K562 (cell line): ENCODE measurements around the gene CYB5R3.
A peak's percentile ranks its signal among the peaks of the same experiment; 100 is the strongest.

ENCODE experiments used
- CBFB ChIP-seq: sonication (generic); formaldehyde crosslinking; IDR thresholded peaks from 2 replicates; pipeline ENCODE4 v1.4.0; 2020; ENCODE audit warnings: mild to moderate bottlenecking, missing genetic modification reagents
- FOXP1 ChIP-seq: sonication (generic); formaldehyde crosslinking; IDR thresholded peaks from 2 replicates; pipeline ENCODE4 v1.8.0; 2022; ENCODE audit warnings: mild to moderate bottlenecking, missing genetic modification reagents
- NBN ChIP-seq: fragments of 450-650 bp; IDR thresholded peaks from 2 replicates; pipeline ENCODE4 v1.6.1; 2016; ENCODE audit warnings: low read depth, mild to moderate bottlenecking
- POLR2A ChIP-seq: fragments of 450-650 bp; conservative IDR thresholded peaks from 2 replicates; pipeline ENCODE4 v1.6.1; 2016
- POLR2AphosphoS5 ChIP-seq: IDR thresholded peaks from 2 replicates; pipeline ENCODE4 v1.6.1; 2011; ENCODE audit warnings: mild to moderate bottlenecking, low read depth, low read length, moderate library complexity; ENCODE audit not compliant: control insufficient read depth, insufficient read depth
- PURB ChIP-seq: sonication (generic); formaldehyde crosslinking; IDR thresholded peaks from 2 replicates; pipeline ENCODE4 v1.9.0; 2021; ENCODE audit warnings: low read depth, mild to moderate bottlenecking, missing genetic modification reagents
- SETDB1 ChIP-seq: IDR thresholded peaks from one replicate; pipeline ENCODE4 v1.6.1; 2012; ENCODE audit warnings: low read length, control low read depth, inconsistent platforms
- SIN3A ChIP-seq, 2 experiments: fragments of 150-350 bp in 1 of 2; IDR thresholded peaks; 2 replicates each; pipeline ENCODE4 v1.6.1; 2011 to 2016; ENCODE audit warnings: borderline replicate concordance in 2 of 2, low read depth in 2 of 2, low read length in 2 of 2, mild to moderate bottlenecking in 2 of 2, moderate library complexity in 2 of 2; ENCODE audit not compliant: control insufficient read depth in 1 of 2
- ZNF75A ChIP-seq: fragments of 450-650 bp; formaldehyde crosslinking; IDR thresholded peaks from 2 replicates; pipeline ENCODE4 v1.4.0; 2020; ENCODE audit warnings: mild to moderate bottlenecking
- ZNF79 ChIP-seq: fragments of 250-450 bp; sonication (Bioruptor Pico); IDR thresholded peaks from 2 replicates; pipeline ENCODE4 v1.4.0; 2020; ENCODE audit warnings: low read depth, mild to moderate bottlenecking, moderate library complexity
- TF ChIP-seq, protein P1 (sequence below), 2 experiments: IDR thresholded peaks; 2 replicates each; pipeline ENCODE4 v1.6.1; 2011; ENCODE audit warnings: borderline replicate concordance in 1 of 2, control low read depth in 1 of 2, low read depth in 1 of 2, low read length in 1 of 2, mild to moderate bottlenecking in 1 of 2, mixed read lengths in 1 of 2, moderate library complexity in 1 of 2; ENCODE audit not compliant: insufficient read depth in 1 of 2, insufficient read length in 1 of 2, poor library complexity in 1 of 2, severe bottlenecking in 1 of 2; ENCODE audit errors: extremely low read depth in 1 of 2
- TF ChIP-seq, protein P2 (sequence below): fragments of 250-450 bp; sonication (Bioruptor Pico); IDR thresholded peaks from 2 replicates; pipeline ENCODE4 v1.8.0; 2021; ENCODE audit warnings: mild to moderate bottlenecking, moderate library complexity
- TF ChIP-seq, protein P3 (sequence below), 2 experiments: fragments of 450-650 bp; formaldehyde crosslinking in 1 of 2; IDR thresholded peaks; 2 replicates each; pipeline versions ENCODE4 v1.4.0 to v1.6.1; 2014 to 2020; ENCODE audit warnings: mild to moderate bottlenecking in 2 of 2, borderline replicate concordance in 1 of 2, low read depth in 1 of 2

DNA sequence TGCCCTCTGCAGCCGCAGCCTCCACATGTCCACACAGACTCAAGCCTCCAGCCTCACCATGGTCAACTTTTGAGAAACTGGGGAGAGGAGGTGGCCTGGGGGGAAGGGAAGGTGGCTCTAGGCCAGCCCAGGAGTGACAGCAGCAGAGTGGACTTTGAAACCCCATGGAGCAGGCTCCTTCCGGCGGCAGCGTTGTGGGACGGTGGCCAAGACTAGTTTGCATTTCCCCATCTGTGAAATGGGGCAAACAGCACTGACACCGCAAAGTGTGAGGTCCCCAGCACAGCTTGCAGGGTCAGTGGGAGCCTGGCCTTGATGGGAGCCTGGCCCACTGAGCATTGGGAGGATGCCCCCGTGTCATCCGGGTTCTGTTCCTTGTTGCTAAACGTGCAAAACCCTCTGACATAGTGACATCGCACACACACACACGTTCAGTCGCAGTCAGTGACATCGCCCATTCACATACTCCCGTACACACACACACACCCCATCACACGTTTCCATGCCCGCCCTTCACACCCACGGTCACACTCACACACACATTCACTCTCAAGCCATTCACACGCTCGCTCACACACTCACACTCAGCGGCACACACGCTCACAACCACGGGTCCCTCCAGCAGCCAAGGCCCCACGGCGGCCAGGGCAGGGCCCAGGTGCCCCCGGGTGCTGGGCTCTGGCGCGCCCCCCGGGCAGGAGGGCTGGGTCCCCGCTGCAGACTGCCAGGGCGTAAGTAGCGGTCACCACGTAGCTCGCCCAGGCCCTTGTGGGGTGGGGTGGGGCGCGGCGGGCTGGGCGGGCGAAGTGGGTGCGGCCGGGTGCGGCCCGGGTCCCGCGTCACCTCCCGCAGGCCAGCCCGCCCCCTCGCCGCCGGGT, 585 bp downstream of the CYB5R3 start:
- no peak for TF ChIP-seq FOXP1
- no peak for TF ChIP-seq CBFB (CRISPR knock-in tag)
- TF ChIP-seq POLR2A, result peak; percentile 28; the same call in 1 of the 2 replicates
- no peak for TF ChIP-seq SETDB1
- TF ChIP-seq POLR2AphosphoS5, result no peak
- no peak for TF ChIP-seq ZNF79
- no peak for TF ChIP-seq NBN
- TF ChIP-seq ZNF75A (CRISPR knock-in tag), result no peak
- TF ChIP-seq, protein P1, sequence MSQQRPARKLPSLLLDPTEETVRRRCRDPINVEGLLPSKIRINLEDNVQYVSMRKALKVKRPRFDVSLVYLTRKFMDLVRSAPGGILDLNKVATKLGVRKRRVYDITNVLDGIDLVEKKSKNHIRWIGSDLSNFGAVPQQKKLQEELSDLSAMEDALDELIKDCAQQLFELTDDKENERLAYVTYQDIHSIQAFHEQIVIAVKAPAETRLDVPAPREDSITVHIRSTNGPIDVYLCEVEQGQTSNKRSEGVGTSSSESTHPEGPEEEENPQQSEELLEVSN (IDR thresholded peaks at IDR 0.05; ENCODE audit: borderline replicate concordance in 1 of 2, extremely low read depth in 1 of 2, insufficient read depth in 1 of 2, insufficient read length in 1 of 2, low read depth in 1 of 2, low read length in 1 of 2, poor library complexity in 1 of 2, severe bottlenecking in 1 of 2), result peak in 1 of 2 experiments; percentile 4
- TF ChIP-seq SIN3A (IDR thresholded peaks at IDR 0.05; ENCODE audit: borderline replicate concordance in 2 of 2, control insufficient read depth in 1 of 2, low read depth in 2 of 2, low read length in 2 of 2), result peak in 1 of 2 experiments; percentile 26; a peak in 2 of 4 replicates
- no peak for TF ChIP-seq PURB (CRISPR knock-in tag)
- TF ChIP-seq, protein P2, sequence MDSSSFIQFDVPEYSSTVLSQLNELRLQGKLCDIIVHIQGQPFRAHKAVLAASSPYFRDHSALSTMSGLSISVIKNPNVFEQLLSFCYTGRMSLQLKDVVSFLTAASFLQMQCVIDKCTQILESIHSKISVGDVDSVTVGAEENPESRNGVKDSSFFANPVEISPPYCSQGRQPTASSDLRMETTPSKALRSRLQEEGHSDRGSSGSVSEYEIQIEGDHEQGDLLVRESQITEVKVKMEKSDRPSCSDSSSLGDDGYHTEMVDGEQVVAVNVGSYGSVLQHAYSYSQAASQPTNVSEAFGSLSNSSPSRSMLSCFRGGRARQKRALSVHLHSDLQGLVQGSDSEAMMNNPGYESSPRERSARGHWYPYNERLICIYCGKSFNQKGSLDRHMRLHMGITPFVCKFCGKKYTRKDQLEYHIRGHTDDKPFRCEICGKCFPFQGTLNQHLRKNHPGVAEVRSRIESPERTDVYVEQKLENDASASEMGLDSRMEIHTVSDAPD, result no peak
- TF ChIP-seq, protein P3, sequence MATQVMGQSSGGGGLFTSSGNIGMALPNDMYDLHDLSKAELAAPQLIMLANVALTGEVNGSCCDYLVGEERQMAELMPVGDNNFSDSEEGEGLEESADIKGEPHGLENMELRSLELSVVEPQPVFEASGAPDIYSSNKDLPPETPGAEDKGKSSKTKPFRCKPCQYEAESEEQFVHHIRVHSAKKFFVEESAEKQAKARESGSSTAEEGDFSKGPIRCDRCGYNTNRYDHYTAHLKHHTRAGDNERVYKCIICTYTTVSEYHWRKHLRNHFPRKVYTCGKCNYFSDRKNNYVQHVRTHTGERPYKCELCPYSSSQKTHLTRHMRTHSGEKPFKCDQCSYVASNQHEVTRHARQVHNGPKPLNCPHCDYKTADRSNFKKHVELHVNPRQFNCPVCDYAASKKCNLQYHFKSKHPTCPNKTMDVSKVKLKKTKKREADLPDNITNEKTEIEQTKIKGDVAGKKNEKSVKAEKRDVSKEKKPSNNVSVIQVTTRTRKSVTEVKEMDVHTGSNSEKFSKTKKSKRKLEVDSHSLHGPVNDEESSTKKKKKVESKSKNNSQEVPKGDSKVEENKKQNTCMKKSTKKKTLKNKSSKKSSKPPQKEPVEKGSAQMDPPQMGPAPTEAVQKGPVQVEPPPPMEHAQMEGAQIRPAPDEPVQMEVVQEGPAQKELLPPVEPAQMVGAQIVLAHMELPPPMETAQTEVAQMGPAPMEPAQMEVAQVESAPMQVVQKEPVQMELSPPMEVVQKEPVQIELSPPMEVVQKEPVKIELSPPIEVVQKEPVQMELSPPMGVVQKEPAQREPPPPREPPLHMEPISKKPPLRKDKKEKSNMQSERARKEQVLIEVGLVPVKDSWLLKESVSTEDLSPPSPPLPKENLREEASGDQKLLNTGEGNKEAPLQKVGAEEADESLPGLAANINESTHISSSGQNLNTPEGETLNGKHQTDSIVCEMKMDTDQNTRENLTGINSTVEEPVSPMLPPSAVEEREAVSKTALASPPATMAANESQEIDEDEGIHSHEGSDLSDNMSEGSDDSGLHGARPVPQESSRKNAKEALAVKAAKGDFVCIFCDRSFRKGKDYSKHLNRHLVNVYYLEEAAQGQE (IDR thresholded peaks at IDR 0.05; ENCODE audit: borderline replicate concordance), result no peak
- TF ChIP-seq, protein P3 (CRISPR knock-in tag; IDR thresholded peaks at IDR 0.05; ENCODE audit: low read depth), result no peak
